ENCODE measurements around the gene F11. TPM values are rescaled to one million over a fixed set of nuclear protein-coding genes. Genes with fewer than 3 reads are reported as not detected.
"Not testable (repeated sequence)": the region's sequence is repeated elsewhere in the genome, so short reads cannot be mapped to it uniquely, and the experiment has no call there.

The F11 gene
- total RNA-seq, 1 experiment from 2014 or later = not detected

DNA sequence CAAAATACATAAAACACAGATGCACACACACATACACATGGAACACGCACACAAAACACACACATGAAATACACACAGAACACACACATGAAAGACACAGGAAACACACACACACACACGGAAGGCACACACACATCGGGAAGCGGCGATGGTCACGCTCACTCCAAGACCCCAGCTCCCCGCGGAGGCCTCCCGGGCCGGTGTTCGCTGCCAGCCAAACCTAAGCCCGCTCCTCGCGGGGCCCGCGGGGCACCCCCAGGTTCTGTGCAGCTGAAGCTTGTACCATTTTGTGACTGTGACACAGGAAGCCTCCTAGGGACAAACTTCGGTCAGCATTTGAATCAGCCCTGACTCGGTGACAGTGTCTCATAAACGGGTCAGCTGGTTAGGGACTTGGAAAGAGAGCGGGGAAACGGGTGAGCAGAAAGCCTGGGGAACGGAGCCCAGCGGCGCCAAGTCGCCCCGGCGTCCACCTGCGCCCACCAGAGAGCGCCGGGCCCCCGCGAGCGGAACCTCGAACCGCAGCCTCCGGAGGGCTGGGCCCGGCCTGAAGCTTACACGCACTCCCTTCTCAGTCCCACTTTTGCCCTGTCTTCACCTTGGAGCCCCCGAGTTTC lies 32.1 kb downstream of the F11 start:
- no peak for DNase-seq (ENCODE audit: low spot score)

DNA sequence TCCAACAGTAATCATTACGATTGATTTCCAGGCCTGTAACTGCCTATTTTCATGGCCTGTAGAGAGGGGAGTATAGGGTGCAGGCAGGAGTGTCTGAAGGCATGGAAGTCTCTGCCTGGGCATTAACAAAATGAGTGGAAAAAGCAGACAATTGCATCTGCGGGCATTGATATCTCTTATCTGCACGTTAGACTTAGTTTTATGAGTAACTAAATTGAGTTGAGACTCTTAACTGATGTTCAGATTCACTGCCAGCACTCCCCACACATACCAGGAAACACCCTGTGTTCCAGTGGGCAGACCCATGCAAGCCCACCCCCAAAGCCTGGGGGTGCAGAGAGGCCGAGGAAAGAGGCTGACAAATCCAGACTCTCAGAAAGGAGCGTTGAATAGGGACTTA lies 33.3 kb downstream of the F11 start:
- no peak for DNase-seq (ENCODE audit: low spot score)

DNA sequence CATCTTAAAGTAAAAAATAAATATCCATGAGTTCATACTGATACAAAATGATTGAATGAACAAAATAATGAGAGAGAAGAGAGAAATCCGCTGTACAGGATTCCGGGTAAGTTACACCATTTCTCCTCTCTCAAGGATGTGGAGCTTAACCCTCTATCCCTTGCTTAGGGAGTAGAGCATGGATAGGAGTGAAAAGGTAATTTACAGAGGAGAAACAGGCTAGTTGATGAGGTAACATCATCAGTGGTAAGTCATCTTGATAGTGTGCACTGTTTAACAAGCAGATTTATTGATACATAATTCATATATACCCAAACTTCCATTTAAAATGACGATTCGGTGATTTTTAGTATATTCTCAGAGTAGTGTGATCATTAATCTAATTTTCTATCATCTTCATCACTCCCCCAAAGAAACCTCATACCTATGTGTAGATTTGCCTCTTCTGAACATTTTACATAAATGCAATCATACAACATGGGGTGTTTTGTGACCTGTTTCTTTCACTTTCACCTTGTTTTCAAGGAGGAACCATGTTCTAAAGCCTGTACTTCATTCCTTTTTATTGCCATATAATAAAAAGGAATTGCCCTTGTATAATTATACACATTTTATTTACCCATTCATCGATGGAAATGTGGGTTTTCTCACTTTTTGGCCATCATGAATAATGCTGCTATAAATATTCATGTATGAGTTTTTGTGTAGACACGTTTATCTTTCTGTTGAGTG lies 34.8 kb downstream of the F11 start:
- no peak for DNase-seq (ENCODE audit: low spot score)

DNA sequence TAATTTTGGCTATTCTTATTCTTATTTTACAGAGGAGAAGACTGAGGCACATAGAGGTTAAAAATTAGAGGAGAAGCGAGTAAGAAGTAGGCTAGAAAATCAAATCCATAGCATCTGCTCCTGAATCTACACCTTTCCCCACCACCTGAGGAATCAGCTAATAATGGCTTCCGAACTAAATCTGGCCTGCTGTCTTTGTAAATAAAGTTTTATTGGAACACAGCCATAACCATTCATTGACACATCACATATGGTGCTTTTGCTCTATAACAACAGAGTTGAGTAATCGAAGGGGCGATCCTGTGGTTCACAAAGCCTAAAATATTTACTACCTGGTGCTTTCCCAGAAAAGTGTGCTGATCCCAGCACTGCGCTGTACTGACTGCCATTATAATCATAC lies 38.2 kb downstream of the F11 start:
- DNase-seq (ENCODE audit: low spot score) = no peak

DNA sequence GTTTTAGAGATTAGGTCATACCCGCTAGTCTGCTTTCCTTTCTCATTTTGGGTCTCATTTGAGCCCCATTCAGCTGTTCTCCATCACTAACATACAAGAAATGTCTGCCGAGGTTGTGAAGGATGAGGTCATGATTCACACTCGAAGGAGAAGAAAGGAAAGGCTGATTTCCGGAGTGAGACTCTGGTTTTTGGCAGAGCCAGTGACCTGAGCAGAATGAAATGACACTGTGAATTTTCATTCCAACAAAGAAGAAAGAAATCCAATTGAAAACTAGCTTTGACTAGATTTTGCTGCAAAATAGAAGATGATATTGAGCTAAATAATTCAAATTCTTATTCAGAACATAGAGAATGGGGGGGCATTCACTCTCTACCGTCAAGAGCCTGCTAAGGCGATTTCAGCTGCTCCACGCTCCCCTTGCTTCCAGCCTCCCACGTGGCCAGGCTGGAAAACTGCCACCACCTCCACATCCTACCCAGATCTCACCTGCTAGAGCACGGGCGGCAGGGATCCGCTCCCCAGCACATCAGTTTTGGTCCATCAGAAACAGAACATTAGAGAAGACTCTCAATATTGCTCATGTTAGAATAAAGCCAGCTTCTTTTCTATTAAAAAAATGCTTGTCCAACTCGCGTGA lies 39.0 kb downstream of the F11 start:
- no peak for DNase-seq (ENCODE audit: low spot score)

DNA sequence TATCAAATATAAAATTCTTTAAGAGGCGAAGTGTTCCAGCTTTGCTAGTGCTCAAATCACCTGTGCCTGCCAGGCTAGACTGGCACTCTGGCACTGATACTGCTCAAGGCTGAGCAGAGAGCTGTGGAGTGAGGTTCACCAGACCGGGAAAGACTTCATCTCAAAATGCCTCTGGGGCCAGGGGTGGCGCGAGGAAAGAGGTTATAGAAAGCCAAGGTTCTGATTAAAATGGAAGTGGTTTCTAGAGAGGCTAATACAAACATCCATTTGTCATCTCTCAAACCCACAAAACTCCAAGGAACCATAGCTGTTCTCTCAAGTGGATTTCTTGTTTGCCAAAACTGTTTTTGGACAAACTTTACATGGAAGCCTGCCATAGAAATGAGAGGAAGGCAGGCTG lies 41.5 kb downstream of the F11 start:
- DNase-seq (ENCODE audit: low spot score) = no peak

DNA sequence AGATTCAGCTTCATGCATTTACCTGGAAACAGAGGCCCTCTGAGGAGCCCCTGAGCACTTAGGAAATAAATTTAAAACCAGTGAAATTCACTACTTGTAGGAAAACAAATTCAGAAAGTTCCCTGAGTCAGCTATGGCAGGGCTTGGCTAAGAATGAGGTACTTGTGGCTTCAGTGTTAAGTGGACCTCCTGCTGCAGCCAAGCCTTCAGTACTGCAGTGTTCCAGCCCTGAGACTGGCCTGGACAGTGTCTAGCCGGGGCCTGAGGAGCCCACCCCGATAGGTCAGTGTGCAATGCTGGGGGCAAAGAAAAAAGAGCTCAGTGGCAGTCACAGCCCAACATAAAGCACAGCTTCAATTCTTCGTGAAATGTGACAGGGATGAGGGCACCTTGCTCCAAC lies 41.9 kb downstream of the F11 start:
- DNase-seq (ENCODE audit: low spot score) = no peak

DNA sequence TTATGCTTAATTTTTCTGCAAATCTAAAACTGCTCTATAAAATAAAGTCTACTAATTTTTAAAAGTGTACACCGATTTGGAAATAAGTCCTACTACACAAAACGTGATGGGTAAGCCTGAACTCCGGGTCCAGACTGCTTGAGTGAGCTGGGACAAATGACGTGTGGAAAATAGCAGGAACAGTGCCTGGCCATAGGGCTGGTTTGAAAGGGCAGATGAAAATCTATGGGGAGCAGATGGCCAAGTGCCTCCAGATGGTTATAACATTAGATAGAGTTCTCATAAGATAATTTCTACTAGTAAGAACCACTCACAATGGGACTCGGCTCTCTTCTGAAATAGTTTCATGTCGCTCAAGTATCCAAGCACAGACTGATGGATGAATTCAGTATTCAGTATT lies 52.5 kb downstream of the F11 start:
- no peak for DNase-seq (ENCODE audit: low spot score)

DNA sequence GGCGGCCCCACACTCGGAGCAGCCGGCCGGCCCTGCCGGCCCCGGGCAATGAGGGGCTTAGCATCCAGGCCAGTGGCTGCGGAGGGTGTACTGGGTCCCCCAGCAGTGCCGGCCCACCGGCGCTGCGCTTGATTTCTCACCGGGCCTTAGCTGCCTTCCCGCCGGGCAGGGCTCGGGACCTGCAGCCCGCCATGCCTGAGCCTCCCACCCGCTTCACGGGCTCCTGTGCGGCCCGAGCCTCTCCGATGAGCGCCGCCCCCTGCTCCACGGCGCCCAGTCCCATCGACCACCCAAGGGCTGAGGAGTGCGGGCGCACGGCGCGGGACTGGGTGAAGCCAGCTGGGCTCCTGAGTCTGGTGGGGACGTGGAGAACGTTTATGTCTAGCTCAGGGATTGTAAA lies 58.7 kb downstream of the F11 start:
- DNase-seq (ENCODE audit: low spot score) = not testable (repeated sequence)

DNA sequence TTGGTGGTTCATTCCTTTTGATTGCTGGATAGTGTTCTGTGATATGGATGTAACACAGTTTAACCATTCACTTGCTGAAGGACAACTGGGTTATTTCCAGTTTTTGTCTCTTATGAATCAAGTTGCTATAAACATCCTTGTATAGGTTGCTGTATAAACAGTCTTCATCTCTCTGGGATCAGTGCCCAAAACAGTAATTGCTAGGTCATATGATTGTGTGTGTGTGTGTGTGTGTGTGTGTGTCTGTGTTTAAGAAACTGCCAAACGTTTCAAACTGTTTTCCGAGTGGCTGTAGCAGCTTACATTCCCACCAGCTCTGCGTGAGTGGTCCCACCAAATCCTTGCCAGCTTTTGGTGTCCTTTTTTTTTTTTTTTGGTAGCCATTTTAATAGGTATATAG lies 60.4 kb downstream of the F11 start:
- DNase-seq (ENCODE audit: low spot score) = no peak

DNA sequence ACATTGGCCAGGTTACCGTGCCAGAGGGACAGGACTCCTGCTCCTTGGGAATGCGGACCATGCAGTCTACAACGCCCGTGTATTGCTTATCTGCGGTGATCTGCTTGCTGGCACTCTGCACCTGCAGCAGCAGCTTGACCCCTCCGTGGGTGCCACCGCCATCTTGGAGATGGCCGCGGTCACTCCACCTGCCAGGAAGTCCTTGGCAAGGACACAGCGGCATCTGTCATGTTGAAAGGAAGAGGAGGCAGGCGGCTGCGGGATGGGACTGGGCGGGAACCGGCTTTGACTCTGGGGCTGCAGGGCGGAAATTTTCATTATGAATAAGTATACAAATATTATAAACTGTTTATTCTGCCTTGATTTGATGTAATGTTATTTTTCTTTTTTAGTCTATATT lies 63.4 kb downstream of the F11 start:
- no peak for DNase-seq (ENCODE audit: low spot score)

DNA sequence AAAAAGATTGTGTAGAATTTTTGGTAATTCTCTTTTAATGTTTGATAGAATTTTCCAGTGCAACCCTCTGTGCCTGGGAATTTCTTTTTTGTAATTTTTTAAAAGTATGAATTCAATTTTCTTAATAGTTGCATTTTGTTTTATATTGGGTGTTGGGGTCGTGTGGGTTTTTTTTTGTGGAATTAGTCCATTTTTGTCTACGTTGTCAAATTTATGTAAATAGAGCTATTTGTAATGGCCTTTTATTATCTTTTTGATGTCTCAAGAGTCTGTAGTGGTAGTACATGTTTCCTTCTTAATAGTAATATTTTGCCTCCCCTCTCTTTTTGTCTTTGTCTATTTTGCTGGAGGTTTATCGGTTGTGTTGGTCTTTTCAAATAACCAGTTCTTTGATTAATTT lies 64.4 kb downstream of the F11 start:
- DNase-seq (ENCODE audit: low spot score) = no peak

DNA sequence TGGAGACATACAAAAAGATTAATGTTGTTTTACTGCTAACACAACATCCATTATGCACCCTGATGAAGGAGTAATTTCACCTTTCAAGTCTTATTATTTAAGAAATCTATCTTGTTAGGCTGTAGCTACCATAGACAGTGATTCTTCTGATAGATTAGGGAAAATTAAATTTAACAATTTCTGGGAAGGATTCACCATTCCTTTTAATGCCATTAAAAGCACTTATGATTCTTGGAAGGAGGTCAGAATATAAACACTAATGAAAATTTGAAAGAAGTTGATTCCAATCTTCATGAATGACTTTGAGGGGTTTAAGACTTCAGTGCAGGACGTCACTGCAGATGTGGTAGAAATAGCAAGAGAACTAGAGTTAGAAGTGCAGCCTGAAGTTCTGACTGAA lies 69.8 kb downstream of the F11 start:
- no peak for DNase-seq (ENCODE audit: low spot score)

Other genes with a start within 250 kb of the F11 start
- gene TLR3, start 197.0 kb upstream of the F11 start, total RNA-seq (2014; rRNA removed; shearing (Covaris generic)) = 1.9 and 2.3 TPM in 2 replicates
- gene FAM149A, start 161.5 kb upstream of the F11 start, total RNA-seq (2014; rRNA removed; shearing (Covaris generic)) = 24.1 and 26.6 TPM in 2 replicates
- 4.0 and 5.7 TPM in 2 replicates for gene CYP4V2, start 74.6 kb upstream of the F11 start, total RNA-seq (2014; rRNA removed; shearing (Covaris generic))
- not detected in 2 replicates for gene KLKB1, start 38.7 kb upstream of the F11 start, total RNA-seq (2014; rRNA removed; shearing (Covaris generic))